Mammary epithelial cell (primary cell): ENCODE measurements around the gene RPS6KA2.

Experiments
- EZH2 ChIP-seq: IDR thresholded peaks from 2 replicates; pipeline ENCODE4 v1.6.1; 2012; ENCODE audit warnings: low read length, inconsistent platforms, borderline replicate concordance
- TF ChIP-seq, protein P1 (sequence below), 2 donors: IDR thresholded peaks in 1 of 2; conservative IDR thresholded peaks in 1 of 2; 2 replicates each; pipeline ENCODE4 v1.5.1; 2011 to 2012; ENCODE audit warnings: inconsistent platforms in 2 of 2, low read length in 2 of 2, mild to moderate bottlenecking in 2 of 2, control low read depth in 1 of 2, low read depth in 1 of 2; ENCODE audit not compliant: insufficient read depth in 1 of 2; ENCODE audit errors: extremely low read depth in 1 of 2

DNA sequence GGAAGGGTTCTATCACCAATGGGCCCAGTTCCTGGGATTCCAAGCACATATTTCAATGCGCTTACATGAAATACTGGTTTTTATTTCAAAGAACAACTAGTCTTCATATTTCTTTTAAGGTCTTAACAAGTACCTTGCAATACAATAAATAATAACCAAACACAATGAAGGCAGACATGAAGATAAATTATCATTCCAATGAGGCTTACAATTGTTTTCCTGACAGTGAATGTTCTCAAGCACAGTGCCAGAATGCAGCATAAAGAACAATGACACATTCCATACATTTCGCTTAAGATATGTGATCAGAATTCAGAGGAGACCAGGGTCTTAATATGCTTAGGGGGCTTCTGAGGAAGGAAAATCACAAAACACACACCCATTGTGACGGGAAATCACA is 66.8 kb downstream of the RPS6KA2 start:
- TF ChIP-seq, protein P1, sequence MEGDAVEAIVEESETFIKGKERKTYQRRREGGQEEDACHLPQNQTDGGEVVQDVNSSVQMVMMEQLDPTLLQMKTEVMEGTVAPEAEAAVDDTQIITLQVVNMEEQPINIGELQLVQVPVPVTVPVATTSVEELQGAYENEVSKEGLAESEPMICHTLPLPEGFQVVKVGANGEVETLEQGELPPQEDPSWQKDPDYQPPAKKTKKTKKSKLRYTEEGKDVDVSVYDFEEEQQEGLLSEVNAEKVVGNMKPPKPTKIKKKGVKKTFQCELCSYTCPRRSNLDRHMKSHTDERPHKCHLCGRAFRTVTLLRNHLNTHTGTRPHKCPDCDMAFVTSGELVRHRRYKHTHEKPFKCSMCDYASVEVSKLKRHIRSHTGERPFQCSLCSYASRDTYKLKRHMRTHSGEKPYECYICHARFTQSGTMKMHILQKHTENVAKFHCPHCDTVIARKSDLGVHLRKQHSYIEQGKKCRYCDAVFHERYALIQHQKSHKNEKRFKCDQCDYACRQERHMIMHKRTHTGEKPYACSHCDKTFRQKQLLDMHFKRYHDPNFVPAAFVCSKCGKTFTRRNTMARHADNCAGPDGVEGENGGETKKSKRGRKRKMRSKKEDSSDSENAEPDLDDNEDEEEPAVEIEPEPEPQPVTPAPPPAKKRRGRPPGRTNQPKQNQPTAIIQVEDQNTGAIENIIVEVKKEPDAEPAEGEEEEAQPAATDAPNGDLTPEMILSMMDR (conservative IDR thresholded peaks at IDR 0.05 in 1 of 2, IDR thresholded peaks at IDR 0.05 in 1 of 2; ENCODE audit: extremely low read depth in 1 of 2, insufficient read depth in 1 of 2, low read depth in 1 of 2, low read length in 2 of 2): no peak
- TF ChIP-seq EZH2: no peak
